Smooth muscle cell (in vitro differentiated cells): ENCODE data around the gene CACYBP. TPM values are rescaled to one million over a fixed set of nuclear protein-coding genes. Genes with fewer than 3 reads are reported as not detected.

Source experiments
- DNase-seq: peaks from one replicate; lab custom pipeline; 2025; ENCODE audit not compliant: unreplicated experiment; lab: John Stamatoyannopoulos, UW
- H2AFZ ChIP-seq: fragments of 200-600 bp; sonication (generic); 2 replicates; pipeline ENCODE4 v1.6.0; 2016; ENCODE audit warnings: antibody characterized with exemption, low read depth, mild to moderate bottlenecking
- H3F3A ChIP-seq: fragments of 200-600 bp; sonication (generic); 2 replicates; pipeline ENCODE4 v1.6.0; 2017; ENCODE audit warnings: antibody characterized with exemption, low read depth
- H3K27ac ChIP-seq: fragments of 200-600 bp; sonication (generic); 2 replicates; pipeline ENCODE4 v1.5.1; 2016; ENCODE audit warnings: low read depth, mild to moderate bottlenecking
- H3K27me3 ChIP-seq: fragments of 200-600 bp; sonication (generic); 2 replicates; pipeline ENCODE4 v1.6.1; 2016; ENCODE audit warnings: low read depth, mild to moderate bottlenecking
- H3K36me3 ChIP-seq: fragments of 200-600 bp; sonication (generic); 2 replicates; pipeline ENCODE4 v1.5.1; 2016; ENCODE audit warnings: low read depth
- H3K4me1 ChIP-seq: fragments of 200-600 bp; sonication (generic); 2 replicates; pipeline ENCODE4 v1.5.1; 2016; ENCODE audit warnings: low read depth
- H3K4me2 ChIP-seq: fragments of 200-600 bp; sonication (generic); 2 replicates; pipeline ENCODE4 v1.6.0; 2016; ENCODE audit warnings: mild to moderate bottlenecking
- H3K4me3 ChIP-seq: fragments of 200-600 bp; sonication (generic); 2 replicates; pipeline ENCODE4 v1.5.1; 2016; ENCODE audit warnings: mild to moderate bottlenecking
- H3K79me2 ChIP-seq: fragments of 200-600 bp; sonication (generic); 2 replicates; pipeline ENCODE4 v1.6.0; 2016; ENCODE audit warnings: low read depth, mild to moderate bottlenecking
- H3K9ac ChIP-seq: fragments of 200-600 bp; sonication (generic); 2 replicates; pipeline ENCODE4 v1.6.0; 2016; ENCODE audit warnings: low read depth
- H3K9me3 ChIP-seq: fragments of 200-600 bp; sonication (generic); replicated peaks from 2 replicates; pipeline ENCODE4 v1.5.1; 2016; ENCODE audit warnings: low read depth
- H4K20me1 ChIP-seq: fragments of 200-600 bp; sonication (generic); 2 replicates; pipeline ENCODE4 v1.6.0; 2016; ENCODE audit warnings: low read depth
- WGBS: methylation state at CpG from one replicate; pipeline ENCODE4 v1.1.7; 2016; ENCODE audit warnings: low lambda C conversion rate; 5-methylcytosine and 5-hydroxymethylcytosine counted together
- polyA plus RNA-seq: library from polyadenylated mRNA; unstranded; fragments of >200 nt; fragmentation: Nextera tagmentation; extraction: Ambion mirVana; gene quantifications from 2 replicates; pipeline ENCODE4 v1.2.1, GENCODE V29; 2016
- total RNA-seq: library from RNA; depleted of rRNA; stranded (reverse); fragments of >200 nt; gene quantifications from 2 replicates; pipeline ENCODE4 v1.2.3, GENCODE V29; 2014
- TF ChIP-seq, protein P1 (sequence below): fragments of 200-600 bp; sonication (generic); IDR thresholded peaks from 2 replicates; pipeline ENCODE4 v1.5.1; 2017; ENCODE audit warnings: borderline replicate concordance, mild to moderate bottlenecking, antibody characterized with exemption; ENCODE audit not compliant: insufficient read depth, poor library complexity, severe bottlenecking

The CACYBP gene
- total and polyA plus RNA-seq, 2 experiments from 2014 or later = 46.8 to 54.6 TPM

DNA sequence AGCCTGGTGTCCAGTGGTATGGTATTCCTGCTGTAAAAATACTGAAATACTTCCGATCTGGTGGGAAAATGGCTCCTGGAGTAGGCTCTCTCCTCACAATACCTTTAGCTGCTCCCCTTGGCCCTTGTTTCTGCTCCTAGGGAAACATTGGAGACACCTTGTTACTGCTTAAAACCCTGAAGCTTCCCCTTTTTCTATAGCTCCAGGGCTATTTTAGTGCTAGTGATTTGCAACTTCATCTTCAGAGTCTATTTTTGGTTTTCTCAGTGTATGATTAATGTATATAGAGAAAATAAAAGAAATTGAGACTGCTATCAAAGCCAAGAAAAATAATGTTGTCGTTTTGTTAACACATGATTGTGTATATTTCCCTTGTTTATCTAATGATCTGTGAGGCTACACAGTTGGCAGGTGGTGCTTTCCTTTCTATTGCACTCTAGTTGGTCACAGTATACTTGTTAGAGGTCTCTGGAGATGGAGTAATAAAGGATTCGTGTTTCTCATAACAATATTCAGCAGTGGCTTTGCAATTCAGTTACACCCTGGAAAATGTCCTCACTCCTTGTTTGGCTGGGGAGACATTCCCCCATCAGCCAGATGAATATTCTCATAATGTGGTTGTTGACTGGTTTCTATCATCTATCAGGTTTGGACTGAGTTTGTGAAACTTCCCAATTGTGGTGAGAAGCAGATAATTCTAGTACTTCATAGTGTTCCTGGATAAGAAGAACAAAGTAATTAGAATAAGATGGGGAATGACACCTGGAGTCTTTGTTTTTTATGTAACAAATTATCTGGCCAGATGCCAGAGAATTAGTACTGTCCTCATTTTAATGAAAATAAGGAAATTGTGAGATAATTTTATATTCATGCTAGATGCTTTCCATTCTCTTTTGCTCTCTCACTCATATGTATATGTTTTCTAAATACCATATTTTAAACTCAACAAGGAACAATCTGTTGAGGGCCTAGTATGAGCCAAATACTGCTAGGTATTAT is 44.8 kb upstream of the CACYBP start:
- no peaks in the 10 kb centered on the region for H3F3A ChIP-seq
- peaks cover 19% of the 10 kb centered on the region for H3K4me1 ChIP-seq
- no peaks in the 10 kb centered on the region for H3K36me3 ChIP-seq
- no peak overlapping the region for H3K4me2 ChIP-seq
- DNase-seq = no peak
- H4K20me1 ChIP-seq = no peaks in the 10 kb centered on the region
- H3K27ac ChIP-seq = no peak overlapping the region
- H3K9me3 ChIP-seq = no peaks in the 10 kb centered on the region
- H3K4me3 ChIP-seq = no peak overlapping the region
- no peaks in the 10 kb centered on the region for H3K27me3 ChIP-seq
- TF ChIP-seq, protein P1, sequence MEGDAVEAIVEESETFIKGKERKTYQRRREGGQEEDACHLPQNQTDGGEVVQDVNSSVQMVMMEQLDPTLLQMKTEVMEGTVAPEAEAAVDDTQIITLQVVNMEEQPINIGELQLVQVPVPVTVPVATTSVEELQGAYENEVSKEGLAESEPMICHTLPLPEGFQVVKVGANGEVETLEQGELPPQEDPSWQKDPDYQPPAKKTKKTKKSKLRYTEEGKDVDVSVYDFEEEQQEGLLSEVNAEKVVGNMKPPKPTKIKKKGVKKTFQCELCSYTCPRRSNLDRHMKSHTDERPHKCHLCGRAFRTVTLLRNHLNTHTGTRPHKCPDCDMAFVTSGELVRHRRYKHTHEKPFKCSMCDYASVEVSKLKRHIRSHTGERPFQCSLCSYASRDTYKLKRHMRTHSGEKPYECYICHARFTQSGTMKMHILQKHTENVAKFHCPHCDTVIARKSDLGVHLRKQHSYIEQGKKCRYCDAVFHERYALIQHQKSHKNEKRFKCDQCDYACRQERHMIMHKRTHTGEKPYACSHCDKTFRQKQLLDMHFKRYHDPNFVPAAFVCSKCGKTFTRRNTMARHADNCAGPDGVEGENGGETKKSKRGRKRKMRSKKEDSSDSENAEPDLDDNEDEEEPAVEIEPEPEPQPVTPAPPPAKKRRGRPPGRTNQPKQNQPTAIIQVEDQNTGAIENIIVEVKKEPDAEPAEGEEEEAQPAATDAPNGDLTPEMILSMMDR = no peak
- H3K79me2 ChIP-seq = no peaks in the 10 kb centered on the region
- H3K9ac ChIP-seq = no peak overlapping the region
- WGBS = 95% methylated on average over 3 of the region's 3 CpGs
- no peak overlapping the region for H2AFZ ChIP-seq

DNA sequence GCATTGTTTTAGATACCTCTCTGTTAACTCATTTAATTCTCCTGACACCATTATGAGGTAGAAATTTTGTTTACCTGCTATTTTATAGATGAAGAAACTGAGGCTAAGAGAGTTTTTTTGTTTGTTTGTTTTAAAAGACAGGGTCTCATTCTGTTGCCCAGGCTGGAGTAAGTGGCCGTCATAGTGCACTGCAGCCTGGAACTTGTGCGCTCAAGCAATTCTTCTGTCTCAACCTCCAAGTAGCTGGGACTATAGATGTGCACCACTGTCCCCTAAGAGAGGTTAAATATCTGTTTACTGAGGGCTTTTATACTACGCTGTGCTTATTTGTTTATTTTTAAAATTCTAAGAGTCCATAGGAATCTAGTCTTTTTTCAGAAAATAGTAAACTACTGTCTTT is 43.7 kb upstream of the CACYBP start:
- Histone ChIP-seq H4K20me1 (no peaks in the 10 kb centered on the region), H3K4me3 (no peak overlapping the region), H3K79me2 (no peaks in the 10 kb centered on the region), H3K4me1 (peaks cover 19% of the 10 kb centered on the region), H3K27ac (no peak overlapping the region), H3K36me3 (no peaks in the 10 kb centered on the region), H3K4me2 (no peak overlapping the region), H3F3A (no peaks in the 10 kb centered on the region), H3K9ac (no peak overlapping the region), H3K9me3 (no peaks in the 10 kb centered on the region), H2AFZ (no peak overlapping the region), H3K27me3 (no peaks in the 10 kb centered on the region)
- WGBS = 93% methylated on average over 3 of the region's 3 CpGs
- TF ChIP-seq, protein P1 = no peak
- DNase-seq = no peak

DNA sequence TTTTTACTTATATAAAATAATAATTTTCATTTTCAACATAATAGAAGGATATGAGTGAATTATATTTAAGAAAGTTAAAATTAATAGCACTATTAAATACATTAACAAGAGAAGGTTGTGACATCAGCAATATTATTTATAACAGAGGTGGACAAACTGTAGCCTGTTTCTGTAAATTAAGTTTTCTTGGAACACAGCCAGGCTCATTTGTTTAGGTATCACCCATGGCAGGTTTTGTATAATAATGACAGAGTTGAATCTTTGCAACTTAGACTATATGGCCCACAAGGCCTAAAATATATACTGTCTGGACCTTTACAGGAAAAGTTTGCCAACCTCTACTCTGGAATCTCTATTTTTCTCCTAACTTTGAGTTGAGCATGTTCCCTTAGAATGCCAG is 42.8 kb upstream of the CACYBP start:
- TF ChIP-seq, protein P1 = no peak
- DNase-seq = no peak
- H3K36me3 ChIP-seq = no peaks in the 10 kb centered on the region

More for the DNA sequence above, 42.8 kb upstream of the CACYBP start:
- Histone ChIP-seq H3K79me2 (no peaks in the 10 kb centered on the region), H3K9ac (no peak overlapping the region), H3K9me3 (no peaks in the 10 kb centered on the region), H3K27ac (no peak overlapping the region), H3K4me1 (peaks cover 19% of the 10 kb centered on the region), H3F3A (no peaks in the 10 kb centered on the region), H3K27me3 (no peaks in the 10 kb centered on the region), H2AFZ (no peak overlapping the region), H4K20me1 (no peaks in the 10 kb centered on the region), H3K4me2 (no peak overlapping the region), H3K4me3 (no peak overlapping the region)
